Measurements from ENCODE around the gene BTBD6.

BTBD6 gene

GRCh38 chr14:105248368-105249181, at the start of gene BTBD6:
Gene BTBD6 (plus strand): TSS chr14:105248533. CDS start chr14:105248712, 179 bp downstream.
- DNase-seq = peak; percentile 82

- no peak for DNase-seq
Measured at GRCh38 chr14:105198588-105198987, 49.7 kb upstream of the BTBD6 start.

- no peak for DNase-seq
Measured at GRCh38 chr14:105199093-105199492, 49.2 kb upstream of the BTBD6 start.

GRCh38 chr14:105200074-105200473, 48.3 kb upstream of the BTBD6 start:
- no peak for DNase-seq

GRCh38 chr14:105200641-105201040, 47.7 kb upstream of the BTBD6 start:
- DNase-seq = no peak

GRCh38 chr14:105201156-105201924, 47.0 kb upstream of the BTBD6 start:
- DNase-seq = peak; percentile 3

GRCh38 chr14:105201925-105202513, 46.3 kb upstream of the BTBD6 start:
- DNase-seq = peak; percentile 7

- DNase-seq = peak; percentile 46
Measured at GRCh38 chr14:105203057-105203531, 45.2 kb upstream of the BTBD6 start.

- no peak for DNase-seq
Measured at GRCh38 chr14:105203701-105204100, 44.6 kb upstream of the BTBD6 start.

GRCh38 chr14:105204206-105204930, 44.0 kb upstream of the BTBD6 start:
- no peak for DNase-seq

GRCh38 chr14:105204931-105205672, 43.2 kb upstream of the BTBD6 start:
- no peak for DNase-seq

GRCh38 chr14:105205673-105206208, 42.6 kb upstream of the BTBD6 start:
- no peak for DNase-seq

- no peak for DNase-seq
Measured at GRCh38 chr14:105206873-105207272, 41.5 kb upstream of the BTBD6 start.

GRCh38 chr14:105207460-105207901, 40.9 kb upstream of the BTBD6 start:
- DNase-seq = no peak

- no peak for DNase-seq
Measured at GRCh38 chr14:105207996-105208737, 40.2 kb upstream of the BTBD6 start.

GRCh38 chr14:105208738-105209075, 39.6 kb upstream of the BTBD6 start:
- no peak for DNase-seq

GRCh38 chr14:105209091-105209490, 39.2 kb upstream of the BTBD6 start:
- DNase-seq = no peak

- no peak for DNase-seq
Measured at GRCh38 chr14:105209646-105210045, 38.7 kb upstream of the BTBD6 start.

GRCh38 chr14:105210266-105211025, 37.9 kb upstream of the BTBD6 start:
- no peak for DNase-seq

- DNase-seq = no peak
Measured at GRCh38 chr14:105211086-105211757, 37.1 kb upstream of the BTBD6 start.
